ENCODE measurements around the gene ZNF213. TPM values are rescaled to one million over a fixed set of nuclear protein-coding genes. Genes with fewer than 3 reads are reported as not detected.

The ZNF213 gene
- total and polyA plus RNA-seq, 2 donors from 2014 or later = 5.6 to 12.5 TPM

GRCh38 chr16:3186946-3187690 lies 52.3 kb downstream of the ZNF213 start:
- H3K4me1 ChIP-seq (ENCODE audit: control insufficient read depth in 2 of 3, insufficient read depth in 2 of 3, low read depth in 1 of 3, low read length in 3 of 3) = peaks cover 0 to 12% (median 0%) of the 10 kb centered on the region in 3 donors
- H3K9me3 ChIP-seq (ENCODE audit: control insufficient read depth in 2 of 3, insufficient read depth in 1 of 3, low read length in 3 of 3) = peaks cover 0 to 2% (median 0%) of the 10 kb centered on the region in 3 donors
- H3K9ac ChIP-seq (ENCODE audit: low read length in 3 of 3) = no peak overlapping the region
- intact Hi-C loops (cut with DNase I) = no loop called here
- DNase-seq (no peak), FAIRE-seq (no peak)
- no peak overlapping the region for H3K4me3 ChIP-seq (ENCODE audit: low read length in 3 of 3)
- H3K27ac ChIP-seq (ENCODE audit: low read depth in 2 of 2, low read length in 2 of 2) = no peak overlapping the region
- peaks cover 67% of the 10 kb centered on the region for H3K27me3 ChIP-seq (ENCODE audit: control insufficient read depth, insufficient read depth, low read length)
- H3K36me3 ChIP-seq (ENCODE audit: control insufficient read depth in 2 of 3, insufficient read depth in 3 of 3, low read length in 3 of 3) = no peaks in the 10 kb centered on the region
- no peak for TF ChIP-seq CTCF (IDR thresholded peaks at IDR 0.05; ENCODE audit: borderline replicate concordance, extremely low read depth, insufficient read depth)

- H3K9ac ChIP-seq (ENCODE audit: low read length in 3 of 3) = no peak within 1 kb of the TSS
- H3K27me3 ChIP-seq (ENCODE audit: control insufficient read depth, insufficient read depth, low read length) = peaks cover 67% of the 10 kb centered on the region
- intact Hi-C loops (cut with DNase I) = no loop called here
- H3K9me3 ChIP-seq (ENCODE audit: control insufficient read depth in 2 of 3, insufficient read depth in 1 of 3, low read length in 3 of 3) = peaks cover 0 to 2% (median 0%) of the 10 kb centered on the region in 3 donors
- DNase-seq (peak in 3 of 5 donors; percentile 51 to 70 (median 66)), FAIRE-seq (no peak)
- H3K4me3 ChIP-seq (ENCODE audit: low read length in 3 of 3) = no peak within 1 kb of the TSS
- TF ChIP-seq CTCF (IDR thresholded peaks at IDR 0.05; ENCODE audit: borderline replicate concordance, extremely low read depth, insufficient read depth) = no peak
- no peaks in the 10 kb centered on the region for H3K36me3 ChIP-seq (ENCODE audit: control insufficient read depth in 2 of 3, insufficient read depth in 3 of 3, low read length in 3 of 3)
- H3K4me1 ChIP-seq (ENCODE audit: control insufficient read depth in 2 of 3, insufficient read depth in 2 of 3, low read depth in 1 of 3, low read length in 3 of 3) = peaks cover 0 to 9% (median 0%) of the 10 kb centered on the region in 3 donors
- H3K27ac ChIP-seq (ENCODE audit: low read depth in 2 of 2, low read length in 2 of 2) = no peak within 1 kb of the TSS
These were observed 53.2 kb downstream of the ZNF213 start, which contains the start of gene OR1F1 for GRCh38 chr16:3187798-3188674. Gene OR1F1, plus strand, starts transcription at chr16:3188204.

GRCh38 chr16:3188675-3188924 lies 53.8 kb downstream of the ZNF213 start:
- Histone ChIP-seq H3K4me3 (ENCODE audit: low read length in 3 of 3) (no peak overlapping the region), H3K27ac (ENCODE audit: low read depth in 2 of 2, low read length in 2 of 2) (no peak overlapping the region), H3K27me3 (ENCODE audit: control insufficient read depth, insufficient read depth, low read length) (peaks cover 68% of the 10 kb centered on the region), H3K9me3 (ENCODE audit: control insufficient read depth in 2 of 3, insufficient read depth in 1 of 3, low read length in 3 of 3) (peaks cover 0 to 2% (median 0%) of the 10 kb centered on the region in 3 donors), H3K4me1 (ENCODE audit: control insufficient read depth in 2 of 3, insufficient read depth in 2 of 3, low read depth in 1 of 3, low read length in 3 of 3) (peaks cover 0 to 6% (median 0%) of the 10 kb centered on the region in 3 donors), H3K36me3 (ENCODE audit: control insufficient read depth in 2 of 3, insufficient read depth in 3 of 3, low read length in 3 of 3) (no peaks in the 10 kb centered on the region), H3K9ac (ENCODE audit: low read length in 3 of 3) (no peak overlapping the region)
- no peak for TF ChIP-seq CTCF (IDR thresholded peaks at IDR 0.05; ENCODE audit: borderline replicate concordance, extremely low read depth, insufficient read depth)
- FAIRE-seq = no peak
- intact Hi-C loops (cut with DNase I) = no loop called here
- DNase-seq = no peak

Data from kidney (tissue), 14 donors.